Suprapubic skin (tissue), 4 donors: ENCODE data around the gene MID1IP1.

Experiments used
- CTCF ChIP-seq, 2 donors: fragments of 200-600 bp in 1 of 2; fragments of 450-650 bp in 1 of 2; sonication (generic) in 1 of 2; IDR thresholded peaks; one replicate each; pipeline ENCODE4 v1.5.1; 2016 to 2019; ENCODE audit warnings: antibody characterized with exemption in 2 of 2, mild to moderate bottlenecking in 1 of 2, moderate library complexity in 1 of 2
- POLR2A ChIP-seq, 2 donors: fragments of 450-650 bp; IDR thresholded peaks; one replicate each; pipeline ENCODE4 v1.6.1; 2017; ENCODE audit warnings: antibody characterized with exemption in 2 of 2, mild to moderate bottlenecking in 2 of 2, moderate library complexity in 2 of 2
- POLR2AphosphoS5 ChIP-seq, 3 donors: sonication (generic); formaldehyde crosslinking; IDR thresholded peaks; one replicate each; pipeline ENCODE4 v1.6.1; 2017; ENCODE audit warnings: antibody characterized with exemption in 3 of 3

DNA sequence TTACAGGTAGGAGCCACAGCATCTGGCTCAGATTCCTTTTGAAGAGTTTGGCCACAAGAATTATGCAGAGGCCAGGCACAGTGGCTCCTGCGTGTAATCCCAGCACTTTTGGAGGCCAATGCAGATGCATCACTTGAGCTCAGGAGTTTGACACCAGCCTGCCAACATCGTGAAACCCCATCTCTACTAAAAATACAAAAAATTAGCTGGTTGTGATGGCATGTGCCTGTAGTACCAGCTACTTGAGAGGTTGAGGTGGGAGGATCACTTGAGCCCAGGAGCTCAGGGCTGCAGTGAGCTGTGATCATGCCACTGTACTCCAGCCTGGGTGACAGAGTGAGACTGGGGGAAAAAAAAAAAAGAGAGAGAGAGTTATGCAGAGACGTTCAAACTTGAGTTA is 53.0 kb downstream of the MID1IP1 start:
- TF ChIP-seq POLR2A (IDR thresholded peaks at IDR 0.05) (no peak), CTCF (IDR thresholded peaks at IDR 0.05) (no peak), POLR2AphosphoS5 (IDR thresholded peaks at IDR 0.05) (no peak)
